Dendritic cell treated with granulocyte-macrophage colony-stimulating factor and Interleukin-4, amounts not matched to agents 40 ng/mL and 50 ng/mL, for 4 days (primary cell): Measurements from ENCODE around the gene CCDC61.

Experiments
- H3K27ac Mint-ChIP-seq: one replicate; pipeline ENCODE4 v1.8.0; 2022; ENCODE audit warnings: mild to moderate bottlenecking, mixed read lengths
- H3K27me3 Mint-ChIP-seq: one replicate; pipeline ENCODE4 v1.8.0; 2022; ENCODE audit warnings: mild to moderate bottlenecking, mixed read lengths
- H3K36me3 Mint-ChIP-seq: one replicate; pipeline ENCODE4 v1.8.0; 2022; ENCODE audit warnings: low read depth, mixed read lengths
- H3K4me1 Mint-ChIP-seq: one replicate; pipeline ENCODE4 v1.8.0; 2022; ENCODE audit warnings: low read depth, mixed read lengths
- H3K4me3 Mint-ChIP-seq: one replicate; pipeline ENCODE4 v1.8.0; 2022; ENCODE audit warnings: mild to moderate bottlenecking, moderate library complexity, mixed read lengths
- H3K9me3 Mint-ChIP-seq: one replicate; pipeline ENCODE4 v1.8.0; 2022; ENCODE audit warnings: mixed read lengths
- intact Hi-C: fragments of 100-400 bp; cut with micrococcal nuclease; formaldehyde crosslinking; loops from one replicate; pipeline ENCODE4 v1.15.0; 2022

The CCDC61 gene

GRCh38 chr19:46060012-46060411 is 64.7 kb downstream of the CCDC61 start:
- Mint-ChIP-seq H3K4me1 (no peaks in the 10 kb centered on the region), H3K9me3 (no peaks in the 10 kb centered on the region), H3K4me3 (no peak overlapping the region), H3K27ac (no peak overlapping the region), H3K36me3 (no peaks in the 10 kb centered on the region), H3K27me3 (peaks cover 47% of the 10 kb centered on the region)
- intact Hi-C loops, result no loop called here

DNA sequence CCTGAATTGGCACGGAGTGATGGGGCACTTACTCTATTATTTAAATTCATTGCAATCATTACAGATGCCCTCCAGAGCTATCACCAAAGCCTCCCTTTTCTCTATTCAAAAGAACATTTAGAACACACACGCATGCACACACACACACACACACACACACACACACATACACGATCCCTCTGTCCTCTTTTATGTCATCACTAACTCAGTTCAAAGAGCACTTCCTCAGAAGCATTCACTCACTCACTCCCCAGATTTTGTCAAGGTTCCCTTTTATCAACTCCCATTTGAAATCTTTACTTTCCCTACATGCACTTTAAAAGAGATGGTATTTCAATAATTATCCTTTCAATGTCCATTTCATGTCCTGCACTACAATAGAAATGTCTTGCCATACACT is 67.9 kb downstream of the CCDC61 start:
- H3K27me3 Mint-ChIP-seq, result peaks cover 61% of the 10 kb centered on the region
- no peak overlapping the region for H3K4me3 Mint-ChIP-seq

DNA sequence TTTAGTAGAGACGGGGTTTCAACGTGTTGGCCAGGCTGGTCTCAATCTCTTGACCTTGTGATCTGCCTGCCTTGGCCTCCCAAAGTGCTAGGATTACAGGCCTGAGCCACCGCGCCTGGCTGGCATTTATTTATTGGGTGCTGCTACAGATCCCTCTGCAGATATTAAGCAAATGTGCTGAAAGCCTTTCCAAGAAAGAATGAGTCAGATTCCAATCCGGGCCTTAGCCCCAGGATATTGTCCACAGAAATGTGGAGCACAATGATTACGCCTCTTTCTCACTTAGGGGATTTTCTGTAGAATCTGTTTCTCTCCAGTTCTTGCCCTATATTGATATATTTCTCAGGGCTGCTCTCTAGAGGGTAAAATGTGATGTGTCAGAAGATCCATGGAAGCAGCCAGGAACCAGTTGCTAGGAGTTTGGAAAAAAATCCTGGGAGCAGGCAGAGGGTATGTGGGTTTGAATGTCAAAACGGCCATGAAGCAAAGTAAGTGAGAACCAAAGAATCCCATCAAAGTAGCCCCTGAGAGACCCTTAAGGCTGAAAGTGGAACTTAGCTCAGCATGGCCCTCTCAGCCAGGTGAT is 70.3 kb downstream of the CCDC61 start:
- intact Hi-C loops, result no loop called here
- Mint-ChIP-seq H3K4me1 (peaks cover 13% of the 10 kb centered on the region), H3K27me3 (peaks cover 64% of the 10 kb centered on the region), H3K36me3 (no peaks in the 10 kb centered on the region), H3K4me3 (no peak overlapping the region), H3K9me3 (no peaks in the 10 kb centered on the region), H3K27ac (no peak overlapping the region)

More for the DNA sequence above, 67.9 kb downstream of the CCDC61 start:
- Mint-ChIP-seq H3K36me3 (no peaks in the 10 kb centered on the region), H3K9me3 (no peaks in the 10 kb centered on the region), H3K4me1 (peaks cover 5% of the 10 kb centered on the region), H3K27ac (no peak overlapping the region)
- intact Hi-C loops, result no loop called here

GRCh38 chr19:46066471-46066870 is 71.2 kb downstream of the CCDC61 start:
- Mint-ChIP-seq H3K4me1 (peaks cover 13% of the 10 kb centered on the region), H3K4me3 (no peak overlapping the region), H3K27me3 (peaks cover 68% of the 10 kb centered on the region), H3K36me3 (no peaks in the 10 kb centered on the region), H3K27ac (no peak overlapping the region), H3K9me3 (no peaks in the 10 kb centered on the region)
- intact Hi-C loops, result no loop called here

- Mint-ChIP-seq H3K27ac (no peak overlapping the region), H3K4me1 (peaks cover 17% of the 10 kb centered on the region), H3K4me3 (no peak overlapping the region), H3K27me3 (peaks cover 73% of the 10 kb centered on the region), H3K9me3 (no peaks in the 10 kb centered on the region), H3K36me3 (no peaks in the 10 kb centered on the region)
- intact Hi-C loops, result no loop called here
These were observed 72.4 kb downstream of the CCDC61 start for GRCh38 chr19:46067691-46068090.
